ENCODE measurements around the gene M1AP.
"Not testable (repeated sequence)": the region's sequence is repeated elsewhere in the genome, so short reads cannot be mapped to it uniquely, and the experiment has no call there.

Gene M1AP

DNA sequence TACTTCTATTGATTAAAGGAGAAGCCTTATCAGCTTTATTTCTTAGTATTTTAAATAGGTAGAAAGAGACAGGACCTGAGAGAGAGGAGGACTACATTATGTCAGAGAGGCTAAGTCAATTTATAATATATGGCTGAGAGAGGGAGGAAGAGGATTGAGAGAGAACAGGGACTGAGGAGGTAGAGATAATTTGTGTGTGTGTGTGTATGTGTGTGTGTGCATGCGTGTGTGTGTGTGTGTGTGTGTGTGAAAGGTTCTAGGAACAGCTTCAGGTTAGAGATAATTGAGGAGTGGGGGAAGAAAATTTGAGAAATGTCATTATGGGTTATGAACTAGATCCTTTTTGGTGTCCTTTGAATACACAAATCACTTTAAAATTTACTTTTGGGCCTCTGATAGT lies 78.4 kb downstream of the M1AP start:
- H3K4me3 ChIP-seq (ENCODE audit: low read length) = no peak overlapping the region
- no peak for TF ChIP-seq CTCF (IDR thresholded peaks at IDR 0.05; ENCODE audit: insufficient read depth, low read depth, low read length, missing control alignments)
- no peak for DNase-seq (ENCODE audit: low read depth)

DNA sequence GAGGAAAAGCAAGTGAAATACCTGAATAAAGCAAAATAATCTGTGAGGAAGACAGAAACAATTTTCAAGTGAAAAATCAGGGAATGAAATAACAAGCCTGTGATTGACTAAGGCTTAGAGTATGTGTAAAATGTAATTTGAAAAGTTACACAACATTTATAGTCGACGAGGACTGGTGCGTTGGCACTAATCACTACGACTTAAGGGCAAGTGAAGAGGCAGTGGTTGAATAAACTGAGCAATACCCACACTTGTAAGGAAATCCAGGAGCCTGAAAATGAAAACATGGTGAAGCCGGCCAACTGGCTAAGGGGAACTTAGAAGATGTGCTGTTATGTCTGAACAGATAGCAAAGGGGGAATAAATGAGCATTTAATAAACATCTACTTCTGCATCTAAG lies 80.2 kb downstream of the M1AP start:
- H3K4me3 ChIP-seq (ENCODE audit: low read length) = no peak overlapping the region

DNA sequence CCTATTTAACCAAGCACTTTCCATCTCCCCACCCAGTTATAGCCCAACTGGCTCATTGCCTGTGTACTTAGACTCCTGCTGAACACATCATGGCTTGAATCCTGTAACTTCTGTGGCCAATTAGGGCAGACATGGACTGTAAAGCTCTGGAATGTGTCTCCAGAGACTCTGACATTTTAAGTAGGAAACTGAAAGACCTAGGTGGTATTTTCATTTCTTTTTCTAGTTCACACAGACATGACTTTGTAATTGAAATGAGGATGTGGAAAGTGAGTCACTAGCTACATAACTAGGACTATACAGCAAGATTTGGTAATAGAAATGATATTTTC lies 81.4 kb downstream of the M1AP start:
- DNase-seq (ENCODE audit: low read depth) = peak; percentile 44
- no peak overlapping the region for H3K4me3 ChIP-seq (ENCODE audit: low read length)
- TF ChIP-seq CTCF (IDR thresholded peaks at IDR 0.05; ENCODE audit: insufficient read depth, low read depth, low read length, missing control alignments) = no peak

More for the DNA sequence above, 80.2 kb downstream of the M1AP start:
- peak; percentile 80 for DNase-seq (ENCODE audit: low read depth)
- no peak for TF ChIP-seq CTCF (IDR thresholded peaks at IDR 0.05; ENCODE audit: insufficient read depth, low read depth, low read length, missing control alignments)

- no peak overlapping the region for H3K4me3 ChIP-seq (ENCODE audit: low read length)
- no peak for TF ChIP-seq CTCF (IDR thresholded peaks at IDR 0.05; ENCODE audit: insufficient read depth, low read depth, low read length, missing control alignments)
- DNase-seq (ENCODE audit: low read depth) = no peak
Measured at GRCh38 chr2:74566076-74566753, 81.9 kb downstream of the M1AP start.

DNA sequence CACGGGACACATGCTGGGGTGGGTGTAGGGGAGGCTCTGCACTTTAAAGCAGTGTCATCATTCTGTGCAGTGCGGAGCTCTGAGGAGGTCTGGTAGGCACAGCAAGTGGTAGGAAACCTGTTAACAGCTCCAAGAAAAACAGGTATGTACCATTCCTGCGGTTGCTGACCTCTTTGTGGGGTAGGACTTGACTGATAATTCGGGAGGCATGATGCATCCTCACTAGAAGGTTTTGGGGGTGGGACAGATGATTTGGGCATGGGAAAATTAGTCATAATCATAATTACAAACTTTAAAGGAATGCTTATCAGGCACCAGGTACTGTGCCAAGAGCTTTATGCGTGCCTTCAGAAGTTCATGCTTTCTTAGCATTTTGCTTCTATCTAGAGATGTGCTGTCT lies 83.9 kb downstream of the M1AP start:
- peak; percentile 64 for DNase-seq (ENCODE audit: low read depth)
- H3K4me3 ChIP-seq (ENCODE audit: low read length) = no peak overlapping the region
- TF ChIP-seq CTCF (IDR thresholded peaks at IDR 0.05; ENCODE audit: insufficient read depth, low read depth, low read length, missing control alignments) = no peak

DNA sequence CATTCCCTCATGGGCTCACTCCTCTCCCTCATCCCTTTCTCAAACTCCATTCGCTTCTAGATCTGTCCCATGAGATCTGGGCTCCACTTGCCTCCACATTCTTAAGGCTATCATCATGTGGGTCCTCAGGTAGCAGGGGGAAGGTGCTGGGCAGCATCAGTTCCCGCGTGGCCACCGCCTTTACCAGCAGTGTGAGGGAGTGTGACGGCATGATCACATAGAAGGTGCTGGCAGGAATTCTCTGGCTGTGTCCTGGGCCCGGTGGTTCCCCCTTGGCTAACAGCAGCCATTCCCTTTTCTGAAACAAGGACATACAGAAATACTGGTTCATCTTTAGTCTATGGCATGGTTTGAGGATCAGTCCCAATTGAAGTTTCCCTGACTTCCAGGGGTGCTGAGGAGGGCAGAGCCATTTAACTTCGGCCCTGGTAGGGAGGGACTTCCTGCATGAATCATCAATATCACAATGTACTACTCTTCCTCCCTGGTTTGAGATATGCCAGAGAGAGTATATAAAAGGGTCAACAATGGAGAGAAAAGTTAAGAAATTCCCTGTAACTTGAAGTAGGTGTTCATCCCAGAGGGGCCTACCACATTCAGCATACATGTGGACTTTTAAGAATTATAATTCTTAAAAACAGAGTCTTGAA lies 85.9 kb downstream of the M1AP start:
- no peak for DNase-seq (ENCODE audit: low read depth)
- no peak overlapping the region for H3K4me3 ChIP-seq (ENCODE audit: low read length)
- TF ChIP-seq CTCF (IDR thresholded peaks at IDR 0.05; ENCODE audit: insufficient read depth, low read depth, low read length, missing control alignments) = no peak

DNA sequence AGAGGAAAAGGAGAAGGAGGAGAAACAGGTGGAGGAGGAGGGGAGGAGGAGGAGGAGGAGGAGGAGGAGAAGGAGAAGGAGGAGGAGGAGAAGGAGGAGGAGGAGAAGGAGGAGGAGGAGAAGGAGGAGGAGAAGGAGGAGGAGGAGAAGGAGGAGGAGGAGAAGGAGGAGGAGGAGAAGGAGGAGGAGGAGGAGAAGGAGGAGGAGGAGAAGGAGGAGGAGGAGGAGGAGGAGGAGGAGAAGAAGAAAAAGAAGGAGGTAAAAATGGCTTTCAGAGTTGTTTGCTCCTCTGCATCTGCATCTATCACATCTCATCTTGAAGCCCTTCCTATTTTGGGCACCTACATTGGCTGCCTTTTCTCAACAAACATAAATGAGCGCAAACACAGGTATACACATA lies 87.1 kb downstream of the M1AP start:
- not testable (repeated sequence) for DNase-seq (ENCODE audit: low read depth); H3K4me3 ChIP-seq (ENCODE audit: low read length)

Data from epithelial cell of esophagus (primary cell).